ENCODE data around the gene SPAG4.

The SPAG4 gene

GRCh38 chr20:35654415-35654814 is 38.8 kb downstream of the SPAG4 start:
- TF ChIP-seq CTCF (IDR thresholded peaks at IDR 0.05; ENCODE audit: insufficient read depth, missing control alignments), result no peak
- FAIRE-seq, result no peak
- DNase-seq (ENCODE audit: insufficient read length, low spot score), result no peak

GRCh38 chr20:35657271-35657670 is 41.6 kb downstream of the SPAG4 start:
- DNase-seq (ENCODE audit: insufficient read length, low spot score) (no peak), FAIRE-seq (no peak)
- TF ChIP-seq CTCF (IDR thresholded peaks at IDR 0.05; ENCODE audit: insufficient read depth, missing control alignments), result no peak

GRCh38 chr20:35660122-35660937 is 44.7 kb downstream of the SPAG4 start:
- no peak for TF ChIP-seq CTCF (IDR thresholded peaks at IDR 0.05; ENCODE audit: insufficient read depth, missing control alignments)
- DNase-seq (ENCODE audit: insufficient read length, low spot score) (no peak), FAIRE-seq (no peak)

GRCh38 chr20:35661053-35661452 is 45.4 kb downstream of the SPAG4 start:
- DNase-seq (ENCODE audit: insufficient read length, low spot score) (no peak), FAIRE-seq (no peak)
- TF ChIP-seq CTCF (IDR thresholded peaks at IDR 0.05; ENCODE audit: insufficient read depth, missing control alignments), result no peak

GRCh38 chr20:35661908-35662307 is 46.3 kb downstream of the SPAG4 start:
- no peak for TF ChIP-seq CTCF (IDR thresholded peaks at IDR 0.05; ENCODE audit: insufficient read depth, missing control alignments)
- no peak for FAIRE-seq
- no peak for DNase-seq (ENCODE audit: insufficient read length, low spot score)

- DNase-seq (ENCODE audit: insufficient read length, low spot score) (no peak), FAIRE-seq (no peak)
- TF ChIP-seq CTCF (IDR thresholded peaks at IDR 0.05; ENCODE audit: insufficient read depth, missing control alignments), result no peak
Measured at GRCh38 chr20:35662551-35662950, 46.9 kb downstream of the SPAG4 start.
